Chondrocyte (in vitro differentiated cells): Measurements from ENCODE around the gene SLC29A3. TPM values are rescaled to one million over a fixed set of nuclear protein-coding genes. Genes with fewer than 3 reads are reported as not detected.

Experiments used
- DNase-seq: peaks from one replicate; pipeline ENCODE4 v3.0.0; 2021; ENCODE audit warnings: mixed read lengths, low spot score
- H3K27ac Mint-ChIP-seq: one replicate; pipeline ENCODE4 v1.8.0; 2021; ENCODE audit warnings: mild to moderate bottlenecking, moderate library complexity, mixed read lengths; ENCODE audit not compliant: unreplicated experiment
- H3K27me3 Mint-ChIP-seq: 2 replicates; pipeline ENCODE4 v1.8.0; 2021; ENCODE audit warnings: low read depth, mixed read lengths
- H3K36me3 Mint-ChIP-seq: 2 replicates; pipeline ENCODE4 v1.8.0; 2021; ENCODE audit warnings: low read depth, mixed read lengths
- H3K4me1 Mint-ChIP-seq: 2 replicates; pipeline ENCODE4 v1.8.0; 2021; ENCODE audit warnings: low read depth, mild to moderate bottlenecking, mixed read lengths
- H3K4me3 Mint-ChIP-seq: one replicate; pipeline ENCODE4 v1.8.0; 2021; ENCODE audit warnings: mild to moderate bottlenecking, moderate library complexity, mixed read lengths; ENCODE audit not compliant: unreplicated experiment
- H3K9me3 Mint-ChIP-seq: 2 replicates; pipeline ENCODE4 v1.8.0; 2021; ENCODE audit warnings: low read depth, mixed read lengths
- CTCF ChIP-seq: fragments of 200-600 bp; sonication (generic); IDR thresholded peaks from 2 replicates; pipeline ENCODE4 v1.5.0; 2021; ENCODE audit warnings: antibody characterized with exemption, mild to moderate bottlenecking, moderate library complexity
- total RNA-seq: library from RNA; stranded (reverse); gene quantifications from 3 replicates; pipeline ENCODE4 v1.2.1, GENCODE V29; 2021

The SLC29A3 gene
- total RNA-seq, 1 donor from 2014 or later, result 3.8 TPM

DNA sequence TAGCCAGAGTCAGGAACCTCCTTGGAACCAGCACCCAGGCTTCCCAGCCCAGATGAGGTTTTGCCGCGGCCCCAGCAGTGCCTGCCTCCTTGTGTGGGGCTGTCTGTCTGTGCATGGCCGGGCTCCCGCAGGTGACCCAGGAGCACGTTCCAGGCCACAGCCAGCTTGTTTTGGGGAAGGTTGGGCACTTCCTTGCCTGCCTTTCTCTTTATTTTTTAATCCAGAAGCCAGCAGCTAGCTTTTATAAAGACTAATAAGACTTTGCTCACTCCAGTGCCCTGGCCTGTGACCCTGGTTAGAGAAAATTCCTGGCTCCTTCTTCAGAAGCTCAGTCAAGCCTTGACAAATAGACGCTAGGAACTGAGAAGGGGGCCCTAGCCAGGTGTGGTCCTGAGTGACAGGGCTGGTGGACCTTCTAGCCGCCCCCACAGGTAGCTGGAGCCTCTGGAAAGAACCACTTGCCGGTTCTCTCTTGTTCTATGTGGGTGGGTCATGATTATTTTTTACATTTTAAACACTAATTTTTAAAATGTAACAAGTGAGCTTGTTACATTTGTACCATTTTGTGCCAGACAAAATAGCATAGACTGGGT, 837 bp downstream of the SLC29A3 start:
- Mint-ChIP-seq H3K27me3 (no peaks in the 10 kb centered on the region), H3K36me3 (peaks cover 3% of the 10 kb centered on the region), H3K9me3 (no peaks in the 10 kb centered on the region), H3K4me3 (peak overlapping the region; percentile 94), H3K4me1 (peaks cover 6% of the 10 kb centered on the region), H3K27ac (no peak overlapping the region)
- DNase-seq, result no peak
- peak; percentile 57 for TF ChIP-seq CTCF

- Mint-ChIP-seq H3K36me3 (peaks cover 3% of the 10 kb centered on the region), H3K9me3 (no peaks in the 10 kb centered on the region), H3K4me3 (no peak overlapping the region), H3K27ac (no peak overlapping the region), H3K4me1 (peaks cover 6% of the 10 kb centered on the region), H3K27me3 (no peaks in the 10 kb centered on the region)
- no peak for TF ChIP-seq CTCF
- no peak for DNase-seq
These were observed 1.5 kb downstream of the SLC29A3 start for GRCh38 chr10:71320592-71320991.

GRCh38 chr10:71321386-71321785, 2.3 kb downstream of the SLC29A3 start:
- Mint-ChIP-seq H3K9me3 (no peaks in the 10 kb centered on the region), H3K27ac (no peak overlapping the region), H3K4me3 (no peak overlapping the region), H3K27me3 (no peaks in the 10 kb centered on the region), H3K36me3 (peaks cover 3% of the 10 kb centered on the region), H3K4me1 (peaks cover 6% of the 10 kb centered on the region)
- TF ChIP-seq CTCF, result no peak
- DNase-seq, result no peak

- Mint-ChIP-seq H3K9me3 (no peaks in the 10 kb centered on the region), H3K27ac (no peak overlapping the region), H3K27me3 (no peaks in the 10 kb centered on the region), H3K4me3 (no peak overlapping the region), H3K36me3 (peaks cover 3% of the 10 kb centered on the region), H3K4me1 (peaks cover 6% of the 10 kb centered on the region)
- no peak for DNase-seq
- no peak for TF ChIP-seq CTCF
These were observed 4.3 kb downstream of the SLC29A3 start for GRCh38 chr10:71323407-71323806.

DNA sequence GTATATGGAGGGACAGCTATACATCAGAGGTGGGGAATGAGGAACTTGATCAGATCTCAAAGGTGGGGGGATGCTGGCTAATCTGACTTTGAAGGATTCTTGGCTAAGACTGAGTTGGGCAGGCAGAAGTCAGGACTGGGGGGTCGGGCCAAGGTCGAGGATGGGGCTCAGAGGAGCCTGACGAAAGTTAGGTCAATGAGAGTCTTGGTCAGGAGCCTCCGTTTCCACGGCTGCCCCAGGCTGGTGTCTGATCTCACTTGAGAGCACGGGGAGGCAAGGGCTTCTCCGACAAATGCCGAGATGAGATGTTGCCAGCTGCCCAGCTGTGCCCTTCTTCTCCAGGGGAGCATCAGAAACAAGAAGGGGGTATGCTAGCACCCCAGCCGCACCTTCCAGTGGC, 5.7 kb downstream of the SLC29A3 start:
- Mint-ChIP-seq H3K9me3 (no peaks in the 10 kb centered on the region), H3K27me3 (no peaks in the 10 kb centered on the region), H3K4me3 (no peak overlapping the region), H3K4me1 (peaks cover 2% of the 10 kb centered on the region), H3K36me3 (peaks cover 3% of the 10 kb centered on the region), H3K27ac (no peak overlapping the region)
- no peak for DNase-seq
- no peak for TF ChIP-seq CTCF
